Measurements from ENCODE around the gene COMMD8. TPM values are rescaled to one million over a fixed set of nuclear protein-coding genes. Genes with fewer than 3 reads are reported as not detected.

Gene COMMD8
- total and polyA plus RNA-seq, 10 of the 15 experiments (the other 5 are each of a cell fraction or from before 2014, with no cell fraction given) = 27.6 to 156 (median 48.4) TPM

GRCh38 chr4:47475411-47475810 is 11.9 kb upstream of the COMMD8 start:
- SMC1A ChIA-PET (ENCODE audit: uncharacterized antibody, unreplicated experiment) = interaction anchor here (1.1 to 1.3 kb wide), 3 partner anchors 9 to 52 kb away, joined by 3 to 7 read pairs (median 7); partner anchors contain the start of gene ATP10D
- Histone ChIP-seq H3K36me3 (ENCODE audit: control insufficient read depth in 2 of 2, insufficient read depth in 2 of 2, low read length in 1 of 2) (no peaks in the 10 kb centered on the region), H3K4me1 (ENCODE audit: control insufficient read depth, insufficient read depth, low read length) (no peaks in the 10 kb centered on the region), H3K9me3 (replicated peaks; ENCODE audit: control insufficient read depth, insufficient read depth, low read length) (no peaks in the 10 kb centered on the region), H3K79me2 (ENCODE audit: control insufficient read depth, insufficient read depth, low read length) (no peaks in the 10 kb centered on the region), H3K9ac (ENCODE audit: control insufficient read depth, insufficient read depth, low read length) (no peak overlapping the region), H2AFZ (ENCODE audit: control insufficient read depth, low read depth, low read length) (no peak overlapping the region), H4K20me1 (ENCODE audit: control insufficient read depth, insufficient read depth) (no peaks in the 10 kb centered on the region), H3K4me3 (no peak overlapping the region), H3K27ac (ENCODE audit: control insufficient read depth, insufficient read depth) (no peak overlapping the region), H3K27me3 (replicated peaks in 1 of 2; ENCODE audit: control insufficient read depth in 2 of 2, insufficient read depth in 2 of 2, low read length in 1 of 2) (no peaks in the 10 kb centered on the region), H3K4me2 (ENCODE audit: control insufficient read depth, insufficient read depth) (no peak overlapping the region)
- RAD21 ChIA-PET (ENCODE audit: unreplicated experiment) = interaction anchor here (1.5 kb wide), 1 partner anchor 8 kb away, joined by 4 read pairs; no protein-coding TSS in a partner anchor
- intact Hi-C loops (cut with micrococcal nuclease; ENCODE audit: unreplicated experiment) = no loop called here
- DNase-seq (ENCODE audit: low read depth, low spot score) (no peak), ATAC-seq (no peak), FAIRE-seq (no peak)
- TF ChIP-seq, protein P1, sequence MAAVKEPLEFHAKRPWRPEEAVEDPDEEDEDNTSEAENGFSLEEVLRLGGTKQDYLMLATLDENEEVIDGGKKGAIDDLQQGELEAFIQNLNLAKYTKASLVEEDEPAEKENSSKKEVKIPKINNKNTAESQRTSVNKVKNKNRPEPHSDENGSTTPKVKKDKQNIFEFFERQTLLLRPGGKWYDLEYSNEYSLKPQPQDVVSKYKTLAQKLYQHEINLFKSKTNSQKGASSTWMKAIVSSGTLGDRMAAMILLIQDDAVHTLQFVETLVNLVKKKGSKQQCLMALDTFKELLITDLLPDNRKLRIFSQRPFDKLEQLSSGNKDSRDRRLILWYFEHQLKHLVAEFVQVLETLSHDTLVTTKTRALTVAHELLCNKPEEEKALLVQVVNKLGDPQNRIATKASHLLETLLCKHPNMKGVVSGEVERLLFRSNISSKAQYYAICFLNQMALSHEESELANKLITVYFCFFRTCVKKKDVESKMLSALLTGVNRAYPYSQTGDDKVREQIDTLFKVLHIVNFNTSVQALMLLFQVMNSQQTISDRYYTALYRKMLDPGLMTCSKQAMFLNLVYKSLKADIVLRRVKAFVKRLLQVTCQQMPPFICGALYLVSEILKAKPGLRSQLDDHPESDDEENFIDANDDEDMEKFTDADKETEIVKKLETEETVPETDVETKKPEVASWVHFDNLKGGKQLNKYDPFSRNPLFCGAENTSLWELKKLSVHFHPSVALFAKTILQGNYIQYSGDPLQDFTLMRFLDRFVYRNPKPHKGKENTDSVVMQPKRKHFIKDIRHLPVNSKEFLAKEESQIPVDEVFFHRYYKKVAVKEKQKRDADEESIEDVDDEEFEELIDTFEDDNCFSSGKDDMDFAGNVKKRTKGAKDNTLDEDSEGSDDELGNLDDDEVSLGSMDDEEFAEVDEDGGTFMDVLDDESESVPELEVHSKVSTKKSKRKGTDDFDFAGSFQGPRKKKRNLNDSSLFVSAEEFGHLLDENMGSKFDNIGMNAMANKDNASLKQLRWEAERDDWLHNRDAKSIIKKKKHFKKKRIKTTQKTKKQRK (IDR thresholded peaks at IDR 0.05; ENCODE audit: low read depth, low read length) = no peak
- no TSS peak for BruUV-seq (replicated peaks)
- CTCF ChIA-PET = interaction anchor here (1.5 kb wide), 1 partner anchor 8 kb away, joined by 8 read pairs; no protein-coding TSS in a partner anchor
- POLR2A ChIA-PET = no interaction called here
- in situ Hi-C loops (cut with MboI) = no loop called here
- WGBS (ENCODE audit: insufficient coverage, insufficient replicate concordance, low lambda C conversion rate, missing lambda C conversion rate) = 65% methylated on average over 1 of the region's 1 CpG

DNA sequence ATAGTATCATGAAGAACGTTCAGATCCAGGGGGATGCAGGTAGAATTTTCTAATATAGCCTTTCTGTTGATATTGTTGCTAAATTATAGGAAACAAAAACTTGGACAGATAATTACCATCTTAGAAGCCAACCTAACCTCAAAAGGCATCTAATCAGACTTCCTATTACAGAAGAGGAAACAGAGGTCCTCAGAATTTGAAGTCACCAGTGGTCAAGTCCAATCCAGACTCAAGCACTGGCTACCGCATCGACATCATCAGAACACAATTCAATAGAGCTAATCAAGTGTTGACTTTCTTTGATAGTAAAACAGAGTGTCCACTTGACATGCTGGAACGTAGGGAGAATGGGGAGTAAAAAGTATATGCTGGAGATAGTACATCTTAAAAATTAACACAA is 11.3 kb upstream of the COMMD8 start:
- H3K79me2 ChIP-seq (ENCODE audit: control insufficient read depth, insufficient read depth, low read length) = no peaks in the 10 kb centered on the region
- ChIA-PET POLR2A (no interaction called here), RAD21 (ENCODE audit: unreplicated experiment) (interaction anchor here (1.5 kb wide), 1 partner anchor 9 kb away, joined by 4 read pairs; no protein-coding TSS in a partner anchor), CTCF (interaction anchor here (1.5 kb wide), 1 partner anchor 9 kb away, joined by 8 read pairs; no protein-coding TSS in a partner anchor), SMC1A (ENCODE audit: uncharacterized antibody, unreplicated experiment) (interaction anchor here (1.1 to 1.3 kb wide), 3 partner anchors 10 to 52 kb away, joined by 3 to 7 read pairs (median 7); partner anchors contain the start of gene ATP10D)
- in situ Hi-C loops (cut with MboI) = no loop called here
- H3K4me1 ChIP-seq (ENCODE audit: control insufficient read depth, insufficient read depth, low read length) = no peaks in the 10 kb centered on the region
- DNase-seq (ENCODE audit: low read depth, low spot score) (no peak), ATAC-seq (no peak), FAIRE-seq (no peak)
- no peaks in the 10 kb centered on the region for H3K27me3 ChIP-seq (replicated peaks in 1 of 2; ENCODE audit: control insufficient read depth in 2 of 2, insufficient read depth in 2 of 2, low read length in 1 of 2)
- WGBS (ENCODE audit: insufficient coverage, insufficient replicate concordance, low lambda C conversion rate, missing lambda C conversion rate) = 51% methylated on average over 4 of the region's 4 CpGs
- no peak overlapping the region for H3K4me3 ChIP-seq
- BruUV-seq (replicated peaks) = no TSS peak
- no peak overlapping the region for H3K9ac ChIP-seq (ENCODE audit: control insufficient read depth, insufficient read depth, low read length)
- no peaks in the 10 kb centered on the region for H3K9me3 ChIP-seq (replicated peaks; ENCODE audit: control insufficient read depth, insufficient read depth, low read length)
- TF ChIP-seq RAD51 (IDR thresholded peaks at IDR 0.05) (no peak), FOXK2 (IDR thresholded peaks at IDR 0.05) (no peak), ZNF274 (IDR thresholded peaks at IDR 0.05; ENCODE audit: insufficient read depth, insufficient read length) (no peak), MTA2 (IDR thresholded peaks at IDR 0.05; ENCODE audit: low read depth) (no peak), ESRRA (IDR thresholded peaks at IDR 0.05; ENCODE audit: low read length) (no peak), JUNB (IDR thresholded peaks at IDR 0.05) (no peak), NBN (IDR thresholded peaks at IDR 0.05) (no peak), HDGF (IDR thresholded peaks at IDR 0.05) (no peak)
- intact Hi-C loops (cut with micrococcal nuclease; ENCODE audit: unreplicated experiment) = no loop called here
- H3K36me3 ChIP-seq (ENCODE audit: control insufficient read depth in 2 of 2, insufficient read depth in 2 of 2, low read length in 1 of 2) = no peaks in the 10 kb centered on the region
- no peak overlapping the region for H3K27ac ChIP-seq (ENCODE audit: control insufficient read depth, insufficient read depth)
- H4K20me1 ChIP-seq (ENCODE audit: control insufficient read depth, insufficient read depth) = no peaks in the 10 kb centered on the region
- no peak overlapping the region for H3K4me2 ChIP-seq (ENCODE audit: control insufficient read depth, insufficient read depth)
- no peak overlapping the region for H2AFZ ChIP-seq (ENCODE audit: control insufficient read depth, low read depth, low read length)
